ENCODE data around the gene HPSE2. TPM values are rescaled to one million over a fixed set of nuclear protein-coding genes. Genes with fewer than 3 reads are reported as not detected.

The HPSE2 gene
- polyA plus RNA-seq, 1 of the 3 experiments (the other 2 are of a cell fraction) = not detected

DNA sequence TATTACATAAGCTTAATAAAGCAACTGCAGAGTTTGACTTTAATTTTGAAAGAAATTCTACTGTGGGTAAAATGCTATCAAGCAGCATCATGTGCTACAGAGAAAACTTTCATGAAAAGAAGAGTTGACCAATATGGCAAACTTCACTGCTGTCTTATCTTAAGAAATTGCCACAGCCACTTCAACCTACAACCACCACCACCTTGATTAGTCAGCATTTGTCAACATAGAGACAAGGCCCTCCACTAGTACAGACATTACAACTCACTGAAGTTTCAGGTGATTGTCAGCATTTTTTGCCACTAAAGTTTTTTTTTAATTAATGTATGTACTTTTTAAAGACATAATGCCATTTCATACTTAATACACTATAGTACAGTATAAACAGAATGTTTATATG is 350.3 kb downstream of the HPSE2 start:
- H3K36me3 ChIP-seq (replicated peaks in 1 of 2; ENCODE audit: control insufficient read depth in 1 of 2, insufficient read depth in 2 of 2, low read length in 1 of 2) = no peaks in the 10 kb centered on the region
- ChIA-PET CTCF (no interaction called here), POLR2A (no interaction called here)
- no peaks in the 10 kb centered on the region for H3K4me1 ChIP-seq (ENCODE audit: control insufficient read depth in 1 of 2, insufficient read depth in 2 of 2, low read depth in 1 of 2, low read length in 1 of 2)
- no peak overlapping the region for H2AFZ ChIP-seq (ENCODE audit: low read depth)
- H3K9me3 ChIP-seq = peaks cover 6% of the 10 kb centered on the region; the same call in 1 of the 2 replicates
- no peak overlapping the region for H3K9ac ChIP-seq
- H3K27ac ChIP-seq (ENCODE audit: low read depth in 2 of 2, low read length in 1 of 2) = no peak overlapping the region
- H4K20me1 ChIP-seq (ENCODE audit: insufficient read depth) = no peaks in the 10 kb centered on the region
- DNase-seq = no peak
- H3K27me3 ChIP-seq (ENCODE audit: insufficient read depth) = no peaks in the 10 kb centered on the region
- TF ChIP-seq MAX (IDR thresholded peaks at IDR 0.05; ENCODE audit: low read depth) (no peak), TCF12 (IDR thresholded peaks at IDR 0.05) (no peak), CHD2 (IDR thresholded peaks at IDR 0.05; ENCODE audit: low read length, partially characterized antibody) (no peak), POLR2AphosphoS5 (IDR thresholded peaks at IDR 0.05; ENCODE audit: low read depth, low read length) (no peak), EP300 (IDR thresholded peaks at IDR 0.05; ENCODE audit: borderline replicate concordance in 1 of 2, low read depth in 1 of 2, low read length in 1 of 2) (no peak), FOXM1 (IDR thresholded peaks at IDR 0.05; ENCODE audit: low read depth) (no peak), MEF2A (IDR thresholded peaks at IDR 0.05; ENCODE audit: borderline replicate concordance, low read depth) (no peak), EZH2phosphoT487 (IDR thresholded peaks at IDR 0.05; ENCODE audit: borderline replicate concordance, low read depth) (no peak), YY1 (IDR thresholded peaks at IDR 0.05; ENCODE audit: low read depth) (no peak), GABPA (IDR thresholded peaks at IDR 0.05; ENCODE audit: low read depth) (no peak), SIN3A (IDR thresholded peaks at IDR 0.05; ENCODE audit: borderline replicate concordance, low read depth, low read length) (no peak), FOSL2 (IDR thresholded peaks at IDR 0.05; ENCODE audit: borderline replicate concordance, low read depth) (no peak), FOXJ3 (CRISPR knock-in tag; IDR thresholded peaks at IDR 0.05) (no peak), RAD21 (IDR thresholded peaks at IDR 0.05; ENCODE audit: low read length) (no peak), TAF1 (IDR thresholded peaks at IDR 0.05; ENCODE audit: borderline replicate concordance, low read depth, low read length) (no peak)
- TF ChIP-seq, protein P1, sequence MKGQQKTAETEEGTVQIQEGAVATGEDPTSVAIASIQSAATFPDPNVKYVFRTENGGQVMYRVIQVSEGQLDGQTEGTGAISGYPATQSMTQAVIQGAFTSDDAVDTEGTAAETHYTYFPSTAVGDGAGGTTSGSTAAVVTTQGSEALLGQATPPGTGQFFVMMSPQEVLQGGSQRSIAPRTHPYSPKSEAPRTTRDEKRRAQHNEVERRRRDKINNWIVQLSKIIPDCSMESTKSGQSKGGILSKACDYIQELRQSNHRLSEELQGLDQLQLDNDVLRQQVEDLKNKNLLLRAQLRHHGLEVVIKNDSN (IDR thresholded peaks at IDR 0.05; ENCODE audit: borderline replicate concordance, low read depth) = no peak
- TF ChIP-seq, protein P2, sequence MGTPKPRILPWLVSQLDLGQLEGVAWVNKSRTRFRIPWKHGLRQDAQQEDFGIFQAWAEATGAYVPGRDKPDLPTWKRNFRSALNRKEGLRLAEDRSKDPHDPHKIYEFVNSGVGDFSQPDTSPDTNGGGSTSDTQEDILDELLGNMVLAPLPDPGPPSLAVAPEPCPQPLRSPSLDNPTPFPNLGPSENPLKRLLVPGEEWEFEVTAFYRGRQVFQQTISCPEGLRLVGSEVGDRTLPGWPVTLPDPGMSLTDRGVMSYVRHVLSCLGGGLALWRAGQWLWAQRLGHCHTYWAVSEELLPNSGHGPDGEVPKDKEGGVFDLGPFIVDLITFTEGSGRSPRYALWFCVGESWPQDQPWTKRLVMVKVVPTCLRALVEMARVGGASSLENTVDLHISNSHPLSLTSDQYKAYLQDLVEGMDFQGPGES (IDR thresholded peaks at IDR 0.05; ENCODE audit: low read depth, low read length) = no peak
- TF ChIP-seq, protein P3, sequence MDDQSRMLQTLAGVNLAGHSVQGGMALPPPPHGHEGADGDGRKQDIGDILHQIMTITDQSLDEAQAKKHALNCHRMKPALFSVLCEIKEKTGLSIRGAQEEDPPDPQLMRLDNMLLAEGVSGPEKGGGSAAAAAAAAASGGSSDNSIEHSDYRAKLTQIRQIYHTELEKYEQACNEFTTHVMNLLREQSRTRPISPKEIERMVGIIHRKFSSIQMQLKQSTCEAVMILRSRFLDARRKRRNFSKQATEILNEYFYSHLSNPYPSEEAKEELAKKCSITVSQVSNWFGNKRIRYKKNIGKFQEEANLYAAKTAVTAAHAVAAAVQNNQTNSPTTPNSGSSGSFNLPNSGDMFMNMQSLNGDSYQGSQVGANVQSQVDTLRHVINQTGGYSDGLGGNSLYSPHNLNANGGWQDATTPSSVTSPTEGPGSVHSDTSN (IDR thresholded peaks at IDR 0.05) = no peak
- TF ChIP-seq, protein P4, sequence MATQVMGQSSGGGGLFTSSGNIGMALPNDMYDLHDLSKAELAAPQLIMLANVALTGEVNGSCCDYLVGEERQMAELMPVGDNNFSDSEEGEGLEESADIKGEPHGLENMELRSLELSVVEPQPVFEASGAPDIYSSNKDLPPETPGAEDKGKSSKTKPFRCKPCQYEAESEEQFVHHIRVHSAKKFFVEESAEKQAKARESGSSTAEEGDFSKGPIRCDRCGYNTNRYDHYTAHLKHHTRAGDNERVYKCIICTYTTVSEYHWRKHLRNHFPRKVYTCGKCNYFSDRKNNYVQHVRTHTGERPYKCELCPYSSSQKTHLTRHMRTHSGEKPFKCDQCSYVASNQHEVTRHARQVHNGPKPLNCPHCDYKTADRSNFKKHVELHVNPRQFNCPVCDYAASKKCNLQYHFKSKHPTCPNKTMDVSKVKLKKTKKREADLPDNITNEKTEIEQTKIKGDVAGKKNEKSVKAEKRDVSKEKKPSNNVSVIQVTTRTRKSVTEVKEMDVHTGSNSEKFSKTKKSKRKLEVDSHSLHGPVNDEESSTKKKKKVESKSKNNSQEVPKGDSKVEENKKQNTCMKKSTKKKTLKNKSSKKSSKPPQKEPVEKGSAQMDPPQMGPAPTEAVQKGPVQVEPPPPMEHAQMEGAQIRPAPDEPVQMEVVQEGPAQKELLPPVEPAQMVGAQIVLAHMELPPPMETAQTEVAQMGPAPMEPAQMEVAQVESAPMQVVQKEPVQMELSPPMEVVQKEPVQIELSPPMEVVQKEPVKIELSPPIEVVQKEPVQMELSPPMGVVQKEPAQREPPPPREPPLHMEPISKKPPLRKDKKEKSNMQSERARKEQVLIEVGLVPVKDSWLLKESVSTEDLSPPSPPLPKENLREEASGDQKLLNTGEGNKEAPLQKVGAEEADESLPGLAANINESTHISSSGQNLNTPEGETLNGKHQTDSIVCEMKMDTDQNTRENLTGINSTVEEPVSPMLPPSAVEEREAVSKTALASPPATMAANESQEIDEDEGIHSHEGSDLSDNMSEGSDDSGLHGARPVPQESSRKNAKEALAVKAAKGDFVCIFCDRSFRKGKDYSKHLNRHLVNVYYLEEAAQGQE (IDR thresholded peaks at IDR 0.05; ENCODE audit: low read depth, low read length) = no peak
- TF ChIP-seq, protein P5, sequence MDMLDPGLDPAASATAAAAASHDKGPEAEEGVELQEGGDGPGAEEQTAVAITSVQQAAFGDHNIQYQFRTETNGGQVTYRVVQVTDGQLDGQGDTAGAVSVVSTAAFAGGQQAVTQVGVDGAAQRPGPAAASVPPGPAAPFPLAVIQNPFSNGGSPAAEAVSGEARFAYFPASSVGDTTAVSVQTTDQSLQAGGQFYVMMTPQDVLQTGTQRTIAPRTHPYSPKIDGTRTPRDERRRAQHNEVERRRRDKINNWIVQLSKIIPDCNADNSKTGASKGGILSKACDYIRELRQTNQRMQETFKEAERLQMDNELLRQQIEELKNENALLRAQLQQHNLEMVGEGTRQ (IDR thresholded peaks at IDR 0.05; ENCODE audit: borderline replicate concordance, low read depth, low read length) = no peak
- H3K9me2 ChIP-seq = no peaks in the 10 kb centered on the region
- H3F3A ChIP-seq (replicated peaks; ENCODE audit: insufficient read depth) = no peaks in the 10 kb centered on the region
- H3K4me2 ChIP-seq = no peak overlapping the region
- no peaks in the 10 kb centered on the region for H3K79me2 ChIP-seq (ENCODE audit: insufficient read depth)
- no peak overlapping the region for H3K4me3 ChIP-seq (ENCODE audit: low read depth in 2 of 2, low read length in 1 of 2)

Data from SK-N-SH (cell line).